Hepatocyte (in vitro differentiated cells): Measurements from ENCODE around the gene DAAM2. TPM values are rescaled to one million over a fixed set of nuclear protein-coding genes. Genes with fewer than 3 reads are reported as not detected.

Experiments
- DNase-seq: peaks from one replicate; pipeline ENCODE4 v3.0.0-alpha.2; 2016; ENCODE audit warnings: low spot score
- H2AFZ ChIP-seq: fragments of 200-600 bp; sonication (generic); 2 replicates; pipeline ENCODE4 v1.6.0; 2016; ENCODE audit warnings: antibody characterized with exemption, mild to moderate bottlenecking
- H3K27ac ChIP-seq: fragments of 200-600 bp; sonication (generic); 2 replicates; pipeline ENCODE4 v1.5.1; 2016; ENCODE audit warnings: mild to moderate bottlenecking
- H3K27me3 ChIP-seq: fragments of 200-600 bp; sonication (generic); 2 replicates; pipeline ENCODE4 v1.6.1; 2016
- H3K36me3 ChIP-seq: fragments of 200-600 bp; sonication (generic); replicated peaks from 2 replicates; pipeline ENCODE4 v1.5.1; 2016; ENCODE audit warnings: low read depth; ENCODE audit not compliant: insufficient read depth
- H3K4me1 ChIP-seq: fragments of 200-600 bp; sonication (generic); 2 replicates; pipeline ENCODE4 v1.5.1; 2016; ENCODE audit warnings: mild to moderate bottlenecking, moderate library complexity; ENCODE audit not compliant: insufficient read depth
- H3K4me2 ChIP-seq: fragments of 200-600 bp; sonication (generic); 2 replicates; pipeline ENCODE4 v1.6.0; 2016
- H3K4me3 ChIP-seq: fragments of 200-600 bp; sonication (generic); 2 replicates; pipeline ENCODE4 v1.5.1; 2016; ENCODE audit warnings: mild to moderate bottlenecking
- H3K79me2 ChIP-seq: fragments of 200-600 bp; sonication (generic); 2 replicates; pipeline ENCODE4 v1.6.0; 2017; ENCODE audit warnings: mild to moderate bottlenecking
- H3K9me2 ChIP-seq: fragments of 200-600 bp; sonication (generic); replicated peaks from 2 replicates; pipeline ENCODE4 v1.6.0; 2017; ENCODE audit warnings: mild to moderate bottlenecking; ENCODE audit not compliant: insufficient read depth
- H3K9me3 ChIP-seq: fragments of 200-600 bp; sonication (generic); 2 replicates; pipeline ENCODE4 v1.5.1; 2016; ENCODE audit warnings: low read depth, mild to moderate bottlenecking
- H4K20me1 ChIP-seq: fragments of 200-600 bp; sonication (generic); 2 replicates; pipeline ENCODE4 v1.6.0; 2016; ENCODE audit warnings: mild to moderate bottlenecking; ENCODE audit not compliant: insufficient read depth, poor library complexity, severe bottlenecking
- CTCF ChIP-seq: fragments of 200-600 bp; sonication (generic); IDR thresholded peaks from 2 replicates; pipeline ENCODE4 v1.5.1; 2016; ENCODE audit warnings: antibody characterized with exemption, mild to moderate bottlenecking; ENCODE audit not compliant: poor library complexity
- EZH2 ChIP-seq: fragments of 200-600 bp; sonication (generic); IDR thresholded peaks from 2 replicates; pipeline ENCODE4 v1.6.1; 2016; ENCODE audit warnings: antibody characterized with exemption, mild to moderate bottlenecking, borderline replicate concordance
- EZH2phosphoT487 ChIP-seq: fragments of 200-600 bp; sonication (generic); IDR thresholded peaks from one replicate; pipeline ENCODE4 v1.6.1; 2018; ENCODE audit warnings: antibody characterized with exemption, mild to moderate bottlenecking, low read depth, moderate library complexity; ENCODE audit not compliant: unreplicated experiment, severe bottlenecking
- WGBS: methylation state at CpG from one replicate; pipeline ENCODE4 v1.1.6; 2016; ENCODE audit warnings: low lambda C conversion rate; ENCODE audit errors: missing lambda C conversion rate; 5-methylcytosine and 5-hydroxymethylcytosine counted together
- polyA plus RNA-seq: library from polyadenylated mRNA; unstranded; fragments of >200 nt; fragmentation: Nextera tagmentation; extraction: Ambion mirVana; gene quantifications from 2 replicates; pipeline ENCODE4 v1.2.1, GENCODE V29; 2016
- total RNA-seq: library from RNA; depleted of rRNA; stranded (reverse); fragments of >200 nt; gene quantifications from 2 replicates; pipeline ENCODE4 v1.2.3, GENCODE V29; 2014

Gene DAAM2
- total and polyA plus RNA-seq, 2 experiments from 2014 or later, result 11.7 to 15.1 TPM

DNA sequence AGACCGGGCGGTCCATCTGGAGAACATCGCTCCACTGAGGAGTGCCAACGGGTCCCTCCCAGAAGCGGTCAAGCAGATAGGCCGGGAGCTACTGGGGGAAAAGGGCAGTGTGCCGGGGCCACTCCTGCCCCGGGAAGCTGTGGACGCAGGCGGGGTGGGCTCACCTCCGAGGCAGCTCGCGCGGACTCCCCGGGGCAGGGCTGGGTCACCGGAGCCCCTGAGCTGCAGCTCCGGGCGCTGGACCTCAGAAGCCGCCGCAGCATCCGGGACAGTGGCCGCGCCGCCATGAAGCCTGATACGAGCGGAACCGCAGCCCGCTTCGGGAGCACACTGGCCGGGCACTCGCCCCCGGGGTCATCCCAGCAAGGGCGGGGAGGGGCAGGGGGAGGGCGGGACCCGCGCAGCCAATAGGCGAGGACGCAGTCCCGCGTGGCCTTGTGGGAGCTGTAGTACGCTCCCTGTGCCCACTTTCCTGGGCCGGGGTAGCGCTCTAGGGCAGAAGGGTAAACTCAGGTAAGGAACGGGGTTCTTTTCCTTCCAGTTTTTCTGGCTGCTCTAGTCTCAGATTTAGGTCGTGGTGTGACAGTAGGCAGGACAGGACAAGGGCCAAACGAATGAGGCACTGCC lies 142.1 kb downstream of the DAAM2 start, which contains the start of gene MOCS1:
TSS of gene MOCS1 (minus strand) at position 332 of the 627 bp plus-strand sequence. CDS start at position 287, 45 bp downstream.
- peak within 1 kb of the TSS; percentile 93 for H2AFZ ChIP-seq
- no peak within 1 kb of the TSS for H3K27ac ChIP-seq
- DNase-seq, result peak; percentile 83
- peak within 1 kb of the TSS; percentile 78 for H3K4me3 ChIP-seq
- H3K4me1 ChIP-seq, result peaks cover 12% of the 10 kb centered on the region
- no peak for TF ChIP-seq EZH2phosphoT487
- no peak for TF ChIP-seq EZH2
- no peak for TF ChIP-seq CTCF
- no peaks in the 10 kb centered on the region for H3K36me3 ChIP-seq
- peaks cover 14% of the 10 kb centered on the region for H3K79me2 ChIP-seq
- 2% methylated on average over 45 of the region's 46 CpGs for whole genome bisulfite sequencing
- peak within 1 kb of the TSS; percentile 94 for H3K4me2 ChIP-seq
- H3K27me3 ChIP-seq, result no peaks in the 10 kb centered on the region
- H4K20me1 ChIP-seq, result no peaks in the 10 kb centered on the region
- H3K9me2 ChIP-seq, result no peaks in the 10 kb centered on the region
- no peaks in the 10 kb centered on the region for H3K9me3 ChIP-seq

DNA sequence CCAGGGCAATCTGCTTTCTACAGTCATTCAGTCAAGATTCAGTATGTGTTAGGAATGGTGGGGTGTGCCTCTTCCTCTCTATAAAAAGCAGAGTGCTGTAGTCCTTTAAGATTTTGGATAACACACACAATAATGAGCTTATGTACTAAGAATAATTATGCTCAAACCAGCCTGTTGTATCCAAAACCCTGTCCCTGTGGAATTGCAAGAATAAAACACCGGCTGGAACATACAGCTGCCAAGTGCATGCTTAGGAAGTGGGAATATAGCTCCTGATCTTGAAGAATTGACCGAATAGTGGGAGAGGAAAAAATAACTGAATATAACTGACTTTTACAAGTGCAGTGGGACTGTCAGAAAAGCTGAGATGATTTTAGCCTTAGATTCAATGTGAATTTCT lies 143.1 kb downstream of the DAAM2 start:
- no peaks in the 10 kb centered on the region for H4K20me1 ChIP-seq
- no peak overlapping the region for H2AFZ ChIP-seq
- no peak overlapping the region for H3K4me3 ChIP-seq
- H3K79me2 ChIP-seq, result peaks cover 14% of the 10 kb centered on the region
- H3K9me3 ChIP-seq, result no peaks in the 10 kb centered on the region
- TF ChIP-seq EZH2, result no peak
- TF ChIP-seq CTCF, result no peak
- no peak for TF ChIP-seq EZH2phosphoT487
- DNase-seq, result no peak
- H3K4me1 ChIP-seq, result peaks cover 12% of the 10 kb centered on the region
- 91% methylated on average over 2 of the region's 2 CpGs for WGBS
- no peak overlapping the region for H3K27ac ChIP-seq
- no peaks in the 10 kb centered on the region for H3K9me2 ChIP-seq
- H3K4me2 ChIP-seq, result no peak overlapping the region
- no peaks in the 10 kb centered on the region for H3K27me3 ChIP-seq
- H3K36me3 ChIP-seq, result no peaks in the 10 kb centered on the region

- H3K27ac ChIP-seq, result no peak overlapping the region
- WGBS, result 95% methylated on average over 1 of the region's 1 CpG
- peaks cover 12% of the 10 kb centered on the region for H3K4me1 ChIP-seq
- peaks cover 14% of the 10 kb centered on the region for H3K79me2 ChIP-seq
- H3K27me3 ChIP-seq, result no peaks in the 10 kb centered on the region
- no peak overlapping the region for H2AFZ ChIP-seq
- H3K4me2 ChIP-seq, result no peak overlapping the region
- no peaks in the 10 kb centered on the region for H3K9me2 ChIP-seq
- DNase-seq, result no peak
- H3K4me3 ChIP-seq, result no peak overlapping the region
- H3K36me3 ChIP-seq, result no peaks in the 10 kb centered on the region
- TF ChIP-seq CTCF (no peak), EZH2phosphoT487 (no peak), EZH2 (no peak)
- H3K9me3 ChIP-seq, result no peaks in the 10 kb centered on the region
- no peaks in the 10 kb centered on the region for H4K20me1 ChIP-seq
These were observed 144.7 kb downstream of the DAAM2 start for GRCh38 chr6:39936857-39937256.
